CD4-positive, alpha-beta T cell treated with Interleukin-15 for 4 hours (primary cell): ENCODE results near the gene NUDT1.

Experiments
- DNase-seq: peaks from one replicate; pipeline ENCODE4 v3.0.0-alpha.2; 2020; ENCODE audit warnings: low spot score

Gene NUDT1

DNA sequence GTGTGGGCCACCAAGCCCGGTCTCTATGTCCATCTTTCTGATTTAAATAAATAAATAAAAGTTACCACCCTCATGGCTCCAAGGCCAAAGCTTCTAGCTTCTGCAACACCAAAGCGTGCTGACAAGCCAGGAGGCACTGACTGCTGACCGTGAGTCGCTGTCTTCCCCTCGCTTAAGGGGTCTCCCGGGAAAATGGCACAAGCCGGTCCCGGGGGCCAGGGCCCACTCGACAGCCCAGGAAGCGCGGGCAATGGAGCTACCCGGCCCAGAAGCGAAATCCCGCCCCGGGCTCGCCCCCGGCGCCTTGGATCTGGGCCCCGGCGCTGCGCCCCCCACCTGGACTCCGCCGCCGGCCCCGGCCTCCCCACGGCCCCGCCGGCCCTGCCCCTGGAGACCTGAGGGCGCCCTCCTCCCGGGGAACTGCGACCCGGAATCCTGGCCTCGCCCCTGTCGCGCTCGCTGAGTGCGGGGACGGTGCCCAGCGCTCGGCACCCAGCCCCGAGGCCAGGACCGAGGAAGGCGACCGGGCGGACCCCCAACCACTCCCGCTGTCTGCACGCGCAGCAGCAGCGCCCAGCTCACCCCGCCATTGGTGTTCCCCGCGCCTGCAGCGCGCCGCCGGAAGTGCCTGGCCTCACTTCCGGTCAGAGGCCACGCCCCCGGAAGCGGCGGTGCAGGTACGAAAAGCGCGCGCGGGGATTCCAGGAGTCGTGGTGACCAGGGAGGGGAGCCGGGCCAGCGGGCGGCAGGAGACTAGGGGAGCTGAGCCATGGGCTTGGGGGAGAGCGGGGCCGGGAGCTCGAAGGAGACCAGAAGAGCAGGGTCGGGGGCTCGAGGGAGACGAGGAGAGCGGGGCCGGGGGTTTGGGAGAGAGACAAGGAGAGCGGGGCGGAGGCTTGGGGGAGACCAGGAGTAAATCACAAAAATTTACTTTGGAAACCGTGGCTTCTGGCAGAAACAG, at the start of gene NUDT1, which contains the start of gene MRM2:
Gene NUDT1, plus strand, starts transcription at position 647 of the 961 bp plus-strand sequence. CDS start 2,349 bp downstream, outside the sequence.
Gene MRM2, minus strand, starts transcription at position 626 of the 961 bp plus-strand sequence. Its CDS starts 36 bp downstream, at position 590.
- peak; percentile 70 for DNase-seq

DNA sequence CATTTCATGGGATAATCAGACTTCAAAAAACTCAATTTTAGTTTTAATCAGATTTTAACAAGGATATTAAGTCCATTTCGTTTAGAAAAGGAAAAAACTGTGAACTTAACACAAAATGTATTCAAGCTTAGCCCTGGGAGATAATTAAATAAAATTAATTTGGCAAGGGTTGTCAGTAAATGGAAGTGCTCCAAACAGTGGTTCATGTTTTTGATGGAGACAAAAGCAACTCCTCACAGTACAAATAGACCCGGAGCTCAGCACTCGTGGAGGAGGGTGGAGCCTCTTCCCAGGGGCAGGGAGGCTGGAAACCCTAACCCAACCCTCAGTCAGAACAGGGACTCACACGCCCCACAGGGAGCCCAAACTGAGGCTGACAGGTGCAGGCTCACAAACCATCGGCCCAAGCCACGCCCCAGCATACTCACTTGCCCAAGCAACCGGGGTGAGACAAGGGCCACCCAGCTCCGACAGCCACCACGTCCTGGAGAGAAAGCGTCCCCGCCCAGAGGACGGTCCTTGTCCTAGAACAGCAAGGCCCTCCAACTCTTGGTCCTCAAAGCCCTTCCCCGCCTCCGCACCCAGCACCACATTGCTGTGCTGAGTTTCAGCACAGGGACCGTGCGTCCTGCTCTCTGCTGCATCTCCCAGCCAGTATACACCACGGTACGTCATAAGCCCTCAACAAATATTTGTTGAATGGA, 49.0 kb upstream of the NUDT1 start:
- no peak for DNase-seq

DNA sequence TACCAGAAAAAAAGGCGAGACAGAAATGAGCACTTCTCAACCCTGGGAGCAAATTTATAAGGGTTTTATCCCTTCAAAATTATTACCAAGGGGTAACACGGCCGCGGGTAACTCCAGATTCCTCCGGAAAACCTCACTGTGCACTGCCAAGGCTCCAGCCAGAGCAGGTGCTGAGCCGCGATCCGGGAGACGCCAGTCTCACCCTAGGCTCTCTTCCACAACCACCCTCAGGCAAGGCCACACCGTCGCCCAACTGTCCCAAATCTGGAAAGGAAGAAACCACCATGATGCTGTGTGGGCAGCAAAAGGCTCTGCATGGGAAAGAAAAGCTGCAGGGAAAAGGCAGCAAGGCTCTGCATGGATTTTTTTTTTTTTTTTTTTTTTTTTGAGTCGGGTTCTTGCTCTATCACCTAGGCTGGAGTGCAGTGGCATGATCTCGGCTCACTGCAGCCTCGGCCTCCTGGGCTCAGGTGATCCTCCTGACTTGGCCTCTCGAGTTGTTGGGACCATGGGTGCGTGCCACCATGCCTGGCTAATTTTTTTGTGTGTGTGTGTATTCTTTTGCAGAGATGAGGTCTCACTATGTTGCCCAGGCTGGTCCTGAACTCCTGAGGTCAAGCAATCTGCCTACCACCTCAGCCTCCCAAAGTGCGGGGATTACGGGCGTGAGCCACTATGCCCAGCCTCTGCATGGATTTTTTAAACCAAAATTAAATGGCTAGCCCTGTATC, 48.3 kb upstream of the NUDT1 start:
- DNase-seq: no peak

DNA sequence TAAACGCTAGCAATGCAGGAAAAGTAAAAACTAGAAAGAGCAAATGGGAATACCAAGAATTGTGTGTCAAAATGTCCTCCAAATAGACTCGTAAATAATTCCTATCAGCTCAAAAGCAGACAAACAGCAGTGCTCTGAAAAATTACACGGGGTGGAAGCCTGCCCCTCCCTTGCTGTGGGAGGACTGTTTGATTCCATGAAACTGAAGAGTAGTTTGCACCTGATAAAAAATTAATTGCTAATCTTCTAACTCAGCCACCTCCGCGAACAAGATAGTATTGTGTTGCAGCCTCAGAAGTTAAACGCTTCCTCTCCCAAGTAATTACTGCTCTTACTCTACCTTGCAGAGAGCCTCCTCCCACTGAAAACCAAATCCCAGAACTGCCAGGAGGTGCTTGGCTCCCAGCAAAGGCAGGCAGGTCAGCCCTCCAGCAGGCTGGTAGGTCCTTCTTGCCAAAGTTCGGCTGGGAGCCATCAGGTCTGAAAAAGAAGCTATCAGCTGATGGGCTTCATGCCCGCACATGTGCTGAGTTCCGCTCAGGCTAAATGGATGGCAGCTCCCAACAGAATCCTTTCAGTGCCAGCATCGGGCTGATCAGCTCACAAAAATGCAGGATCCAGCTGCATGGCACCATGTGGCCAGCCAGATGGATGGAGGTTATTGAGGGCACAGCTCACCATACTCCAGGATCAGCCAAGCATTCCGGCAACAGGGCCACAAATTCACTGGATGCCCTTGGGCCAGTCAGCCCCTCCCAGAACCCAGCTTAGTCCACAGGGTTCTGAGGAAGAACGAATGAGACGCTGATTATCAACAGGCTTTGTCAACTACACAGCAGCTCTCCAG, 46.4 kb upstream of the NUDT1 start:
- DNase-seq: no peak

GRCh38 chr7:2196381-2197378, 45.3 kb upstream of the NUDT1 start:
- DNase-seq: no peak

GRCh38 chr7:2197436-2198155, 44.4 kb upstream of the NUDT1 start:
- DNase-seq: no peak

- no peak for DNase-seq
Observed at GRCh38 chr7:2198206-2198605, 43.8 kb upstream of the NUDT1 start.

DNA sequence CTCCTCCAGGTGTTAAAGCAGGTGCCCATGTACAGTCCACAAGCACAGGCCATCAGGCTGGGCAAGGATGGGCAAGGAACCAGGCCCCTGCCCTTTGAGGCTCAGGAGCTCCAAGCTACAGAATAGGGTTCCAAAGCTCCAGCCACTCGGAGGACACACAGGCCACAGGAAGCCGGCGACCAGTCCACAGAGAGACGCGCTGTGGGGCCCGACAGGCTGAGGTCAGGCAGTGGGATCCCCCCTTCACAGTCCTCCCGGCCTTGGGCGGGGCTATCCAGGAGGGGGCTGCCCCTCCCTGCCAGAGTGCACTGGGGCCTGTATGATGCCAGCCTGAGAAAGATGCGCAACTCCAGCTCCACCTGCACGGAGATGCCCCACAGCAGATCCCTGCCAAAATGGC, 43.3 kb upstream of the NUDT1 start:
- no peak for DNase-seq

DNA sequence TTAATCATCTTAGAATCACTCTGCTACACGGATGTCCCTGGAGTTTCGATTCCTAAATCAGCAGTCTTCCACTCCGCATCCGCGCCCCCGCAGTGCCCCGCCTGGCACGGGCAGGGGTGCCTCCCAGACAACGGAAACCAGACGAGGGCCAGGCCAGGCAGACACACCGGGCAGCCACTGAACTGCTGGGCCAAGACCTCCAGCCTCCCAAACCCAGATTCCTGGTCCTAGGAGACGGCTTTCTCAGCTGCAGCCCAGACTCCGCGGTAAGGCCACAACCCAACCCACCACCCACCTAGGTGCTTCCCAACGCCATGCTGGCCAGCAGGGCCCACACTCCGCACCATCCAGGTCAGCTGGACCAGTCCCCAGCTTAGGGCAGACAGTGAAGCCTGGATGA, 42.5 kb upstream of the NUDT1 start:
- no peak for DNase-seq

GRCh38 chr7:2199956-2200583, 42.0 kb upstream of the NUDT1 start:
- DNase-seq: no peak

DNA sequence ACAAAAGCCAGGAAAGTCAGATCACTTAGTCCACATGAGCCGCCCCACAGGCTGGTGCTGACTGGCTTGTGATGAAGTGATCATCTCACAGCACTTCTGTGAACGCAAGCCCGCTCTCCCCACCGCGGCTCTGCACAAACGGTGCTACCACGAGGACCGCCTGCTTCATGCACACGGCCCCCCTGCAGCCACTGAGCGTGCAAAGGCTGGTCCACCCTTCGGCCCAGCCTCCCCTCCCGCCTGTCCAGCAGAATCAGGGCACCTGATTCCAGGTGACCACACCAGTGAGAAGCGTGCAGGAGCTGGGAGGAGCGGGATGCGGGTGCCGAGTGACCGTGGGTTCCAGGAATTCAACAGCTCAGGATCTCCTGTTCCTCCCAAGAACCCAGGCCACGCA, 41.4 kb upstream of the NUDT1 start:
- no peak for DNase-seq

GRCh38 chr7:2201128-2201527, 40.9 kb upstream of the NUDT1 start:
- DNase-seq: no peak

DNA sequence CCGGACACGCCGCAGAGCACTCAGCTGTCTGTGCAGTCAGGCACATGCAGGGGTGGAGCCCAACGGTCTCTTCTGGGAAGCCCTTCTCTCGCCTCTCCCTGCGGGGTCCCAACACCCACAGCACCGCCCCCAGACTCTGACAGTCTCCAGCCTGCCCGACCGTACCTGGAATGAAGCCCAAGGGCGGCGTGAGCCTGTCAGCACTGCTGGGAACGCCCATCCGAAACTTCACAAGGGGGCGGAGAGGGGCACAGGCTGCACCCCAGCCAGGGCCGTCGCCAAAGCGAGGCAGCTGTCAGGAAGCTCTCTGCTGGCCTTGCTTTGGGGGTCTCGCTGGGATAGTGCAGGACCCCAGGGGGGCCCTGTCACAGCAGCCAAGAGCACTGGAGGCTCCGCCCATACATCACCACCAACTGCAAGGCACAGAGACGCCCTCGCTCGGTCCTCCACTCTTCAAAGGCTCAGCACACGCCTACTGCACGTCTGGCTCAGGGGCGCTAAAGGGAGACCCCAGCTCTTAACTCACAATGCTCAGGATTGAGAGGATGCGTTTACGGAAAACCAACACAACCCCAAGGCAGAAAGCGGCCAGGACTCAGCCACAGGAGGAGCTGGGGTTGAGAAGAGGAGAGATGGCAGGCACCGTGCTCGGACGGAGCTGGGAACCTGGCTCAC, 40.2 kb upstream of the NUDT1 start:
- no peak for DNase-seq

GRCh38 chr7:2202361-2202761, 39.7 kb upstream of the NUDT1 start:
- no peak for DNase-seq

DNA sequence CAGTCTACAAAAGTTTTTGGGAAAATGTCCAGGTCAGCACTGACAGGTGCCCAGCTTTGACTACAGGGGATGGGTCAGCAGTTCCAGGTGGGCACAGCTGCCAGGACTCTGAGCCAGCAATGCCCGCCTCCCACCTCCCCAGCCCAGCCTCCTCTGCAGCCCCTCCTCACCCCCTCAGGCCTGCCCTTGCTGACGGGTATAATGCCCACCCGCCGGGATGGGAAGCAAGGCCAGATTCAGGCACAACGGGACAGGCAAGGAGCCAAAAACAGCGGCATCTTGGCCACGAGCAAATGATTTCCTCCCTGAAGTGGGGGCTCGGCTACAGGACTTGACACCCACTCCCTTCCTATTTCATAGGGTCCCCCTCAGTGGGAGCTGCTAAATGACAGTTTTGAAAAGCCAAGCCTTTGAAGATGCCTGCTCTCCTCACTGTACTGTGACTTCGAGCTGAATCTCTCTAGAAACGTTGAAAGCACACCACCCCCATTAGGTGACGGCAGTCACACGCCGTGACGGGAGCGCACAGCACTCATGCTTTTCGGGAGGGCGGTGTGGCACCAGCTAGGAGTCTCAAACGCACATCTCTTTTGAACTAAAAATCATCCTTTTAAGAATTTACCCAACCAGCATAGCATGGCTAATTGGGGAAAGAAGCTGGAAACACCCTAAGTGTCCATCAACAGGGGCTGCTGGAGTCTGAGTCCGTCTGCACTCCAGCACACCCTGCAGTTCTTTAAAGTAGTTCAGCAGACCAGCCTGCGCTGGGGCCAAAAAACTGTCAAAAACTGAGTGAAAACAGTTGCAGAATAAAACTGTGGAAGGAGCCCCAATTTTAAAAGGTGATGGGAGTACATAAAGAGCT, 38.9 kb upstream of the NUDT1 start:
- no peak for DNase-seq

DNA sequence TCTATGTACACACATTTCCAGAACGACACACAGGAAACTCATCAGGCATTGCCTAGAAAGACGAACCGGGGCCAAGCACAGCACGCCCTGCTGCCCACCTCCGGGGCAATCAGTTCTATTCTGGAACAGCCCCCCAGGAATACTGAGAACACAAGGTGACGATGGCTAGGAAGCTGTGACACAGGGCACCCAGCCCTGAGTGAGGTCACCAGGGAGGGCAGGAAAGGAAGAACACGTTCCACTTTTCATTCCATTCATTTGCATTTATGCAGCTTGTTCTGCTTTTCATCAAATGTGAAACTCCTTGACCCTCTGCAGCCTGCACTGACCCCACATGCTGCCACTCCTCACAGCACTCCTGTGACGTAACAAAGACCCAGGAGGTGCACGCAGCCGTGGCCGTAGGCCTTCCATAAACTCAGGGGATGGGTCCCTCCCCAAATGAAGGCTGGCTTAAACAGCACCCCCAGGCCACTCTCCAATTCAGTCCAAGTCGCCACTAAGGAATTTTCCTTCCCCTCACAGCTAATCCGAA, 38.2 kb upstream of the NUDT1 start:
- no peak for DNase-seq

DNA sequence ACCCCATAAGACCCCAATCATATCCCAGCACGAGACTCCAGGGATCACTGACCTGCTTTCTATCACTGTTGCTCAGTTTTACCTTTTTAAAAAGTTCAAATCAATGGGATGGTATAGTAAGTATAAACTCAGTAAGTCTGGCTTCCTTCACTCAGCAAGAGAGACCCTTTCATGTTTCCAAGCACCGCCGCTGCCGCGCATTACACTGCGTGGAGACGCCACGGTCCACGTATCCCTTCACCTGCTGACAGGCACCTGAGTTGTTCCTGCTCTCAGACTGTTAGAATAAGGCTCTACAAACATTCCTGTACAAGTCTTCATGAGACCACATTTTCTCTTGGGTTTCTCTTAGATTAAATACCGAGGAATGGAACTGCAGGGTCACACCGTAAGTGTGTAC, 37.6 kb upstream of the NUDT1 start:
- no peak for DNase-seq
